Stimulated activated CD4-positive, alpha-beta T cell treated with anti-CD3 and anti-CD28 coated beads, TNF-alpha, amount 100 ng/mL, for 24 hours (primary cell): ENCODE data around the gene SNW1.
"Not testable (repeated sequence)": the region's sequence is repeated elsewhere in the genome, so short reads cannot be mapped to it uniquely, and the experiment has no call there.

Experiments
- DNase-seq, 3 experiments: peaks; one replicate each; pipeline ENCODE4 v3.0.0-alpha.2; 2020; ENCODE audit warnings: low read depth in 3 of 3

SNW1 gene

DNA sequence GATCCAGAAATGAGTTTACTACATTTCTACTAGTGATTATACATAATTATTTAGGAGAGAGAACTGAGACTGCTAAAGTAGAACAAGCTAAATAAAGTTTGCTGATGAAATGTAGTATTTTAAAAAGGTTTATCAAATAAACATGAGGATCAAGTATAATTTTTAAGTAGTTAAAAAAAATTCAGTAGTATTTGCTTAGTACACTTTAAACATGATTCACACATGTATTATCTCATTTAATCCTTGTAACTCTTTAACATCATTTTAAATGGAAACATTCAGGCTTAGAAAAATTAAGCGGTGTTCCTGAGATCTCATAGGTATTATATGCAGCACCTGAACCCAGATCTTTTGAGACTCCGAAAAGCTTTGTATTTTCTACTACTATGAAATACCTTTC, 8.7 kb downstream of the SNW1 start:
- no peak for DNase-seq

GRCh38 chr14:77747425-77747824, 13.5 kb downstream of the SNW1 start:
- DNase-seq, result not testable (repeated sequence)

- DNase-seq, result no peak
Measured at GRCh38 chr14:77746064-77746702, 14.8 kb downstream of the SNW1 start.

DNA sequence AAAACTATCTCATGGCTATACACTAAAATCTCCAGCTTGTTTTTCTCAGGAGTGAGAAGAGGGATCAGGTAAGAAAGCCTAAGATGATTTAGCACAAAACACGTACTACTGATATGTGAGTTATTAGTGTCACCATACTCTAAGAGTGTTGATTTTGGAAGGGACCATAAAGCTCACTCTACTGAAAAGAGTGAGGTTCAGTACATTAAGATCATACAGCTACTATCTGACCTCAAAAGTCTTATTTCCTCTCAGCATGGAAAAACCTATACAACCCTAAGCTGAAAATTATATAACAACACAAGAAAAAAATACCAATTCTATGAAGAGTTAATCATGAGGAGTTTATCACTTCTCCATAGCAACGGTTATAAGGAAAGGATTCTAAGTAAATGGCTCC, 19.5 kb downstream of the SNW1 start:
- DNase-seq, result no peak

- DNase-seq, result no peak
Measured at GRCh38 chr14:77738559-77739250, 22.3 kb downstream of the SNW1 start.

DNA sequence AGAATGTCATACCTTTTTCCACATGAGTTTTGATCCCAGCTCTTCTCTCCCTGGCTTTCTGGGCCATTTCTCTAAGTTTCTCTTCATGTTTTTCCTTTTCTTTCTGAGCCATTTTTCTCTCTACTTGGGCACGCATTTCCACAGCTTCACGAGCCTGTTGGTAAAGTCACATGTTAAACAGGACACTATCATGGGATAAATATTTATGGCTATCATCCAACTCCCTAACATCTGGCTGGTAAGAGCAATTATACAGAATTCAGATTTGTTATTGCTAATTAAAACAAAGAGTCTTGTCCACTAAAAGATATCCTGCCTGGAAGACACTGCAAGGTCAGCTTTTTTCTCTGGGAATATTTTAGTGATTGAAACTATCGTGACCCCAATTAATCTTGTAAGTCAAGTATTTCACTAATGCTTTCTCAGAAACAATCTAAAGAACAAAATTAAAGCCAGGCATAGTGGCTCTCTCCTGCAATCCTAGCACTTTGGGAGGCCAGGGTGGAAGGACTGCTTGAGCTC, 29.9 kb downstream of the SNW1 start:
- DNase-seq, result no peak

- no peak for DNase-seq
Measured at GRCh38 chr14:77722301-77722700, 38.7 kb downstream of the SNW1 start.

GRCh38 chr14:77721437-77721836, 39.5 kb downstream of the SNW1 start:
- no peak for DNase-seq

- no peak for DNase-seq
Measured at GRCh38 chr14:77717608-77718305, 43.2 kb downstream of the SNW1 start.

GRCh38 chr14:77714926-77715325, 46.0 kb downstream of the SNW1 start:
- DNase-seq, result peak in 1 of 3 experiments; percentile 12

GRCh38 chr14:77710364-77710763, 50.6 kb downstream of the SNW1 start:
- no peak for DNase-seq

GRCh38 chr14:77709412-77709811, 51.5 kb downstream of the SNW1 start:
- no peak for DNase-seq

GRCh38 chr14:77708749-77709148, 52.2 kb downstream of the SNW1 start:
- no peak for DNase-seq

- peak; percentile 74 to 84 (median 80) for DNase-seq
Measured at GRCh38 chr14:77707724-77708408, 53.1 kb downstream of the SNW1 start, which contains the start of the genes ALKBH1 and SLIRP. Gene ALKBH1 (minus strand): TSS chr14:77708023. CDS start chr14:77708004, 19 bp downstream. Gene SLIRP (plus strand): TSS chr14:77708103. CDS start chr14:77708112, 9 bp downstream.

DNA sequence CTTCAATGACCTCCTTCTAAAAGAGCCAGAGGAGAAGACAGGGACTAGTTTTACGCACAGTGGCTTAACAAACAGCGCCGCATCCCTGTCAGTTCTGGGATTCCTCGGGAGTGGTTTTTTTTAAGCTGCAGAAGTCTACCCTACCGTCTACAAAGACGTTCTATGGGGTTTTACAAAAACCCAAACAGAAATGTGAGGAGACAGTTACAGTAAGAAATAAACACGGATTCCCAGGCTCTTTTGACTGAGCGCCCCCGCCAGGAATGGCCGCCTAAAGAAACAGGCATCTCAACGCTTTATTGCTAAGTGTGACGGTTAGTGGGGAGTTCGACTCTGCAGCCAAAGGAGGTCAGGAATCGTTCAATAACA, 53.6 kb downstream of the SNW1 start:
- no peak for DNase-seq

DNA sequence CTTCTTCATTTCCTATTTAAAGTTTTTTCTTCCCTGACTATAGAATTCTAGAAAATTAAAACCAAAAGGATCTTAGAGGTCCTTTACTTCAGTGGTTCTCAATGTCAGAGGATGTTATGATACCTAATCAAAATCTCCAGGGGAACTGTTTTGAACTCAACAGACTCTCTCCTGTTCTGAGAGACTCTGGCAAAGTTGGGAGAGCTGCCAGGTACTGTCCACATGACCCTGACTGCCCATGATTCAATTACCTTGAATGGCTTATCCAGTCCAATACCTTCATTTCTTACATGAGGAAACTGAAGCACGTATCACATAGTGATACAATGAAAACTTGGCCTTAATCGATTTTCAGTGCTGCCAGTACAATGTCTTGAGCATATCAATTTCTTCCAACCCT, 69.7 kb downstream of the SNW1 start:
- no peak for DNase-seq

DNA sequence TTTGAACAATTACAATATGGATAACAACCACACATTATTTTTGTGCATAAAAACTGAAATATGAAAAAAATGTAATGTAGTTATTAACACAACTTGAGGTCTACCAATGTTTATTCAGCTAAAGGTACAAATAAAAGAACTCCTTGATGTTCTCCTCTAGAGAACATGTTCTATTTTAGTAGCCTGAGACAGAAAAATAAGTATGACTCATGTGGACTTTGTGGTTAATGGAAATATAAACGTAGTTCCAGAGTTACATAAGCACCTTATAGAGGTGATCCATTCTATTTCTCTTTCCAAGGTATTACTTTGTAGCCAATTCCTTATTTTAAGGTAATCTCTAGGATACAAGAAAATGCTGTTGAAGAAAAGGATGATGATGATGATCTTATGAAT, 78.8 kb downstream of the SNW1 start:
- no peak for DNase-seq

GRCh38 chr14:77681196-77682157, 79.5 kb downstream of the SNW1 start:
- no peak for DNase-seq

GRCh38 chr14:77674931-77675330, 86.0 kb downstream of the SNW1 start:
- DNase-seq, result no peak

DNA sequence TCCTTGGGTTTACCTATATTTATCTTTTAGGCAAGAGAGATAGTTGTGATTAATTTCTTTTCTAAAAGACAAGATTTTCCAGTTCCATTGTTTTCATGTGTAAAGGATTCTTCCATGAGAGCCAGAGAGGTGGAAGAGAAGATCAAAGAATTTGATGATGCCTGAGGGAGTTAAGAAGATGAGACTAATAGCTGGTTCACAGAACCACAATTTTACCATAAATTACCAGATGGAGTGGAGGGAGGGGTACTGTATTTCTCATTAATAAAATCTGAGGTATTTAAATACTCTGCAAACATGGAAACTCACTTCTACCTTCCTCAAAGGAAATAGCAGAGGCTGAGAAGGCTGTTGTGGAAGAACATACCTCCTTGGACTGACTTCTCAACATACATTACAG, 87.8 kb downstream of the SNW1 start:
- DNase-seq, result no peak
